Stimulated activated CD8-positive, alpha-beta memory T cell treated with anti-CD3 and anti-CD28 coated beads, Interleukin-15, amount 100 ng/mL, for 4 hours (primary cell): ENCODE measurements around the gene ZNF598.
A peak's percentile ranks its signal among the peaks of the same experiment; 100 is the strongest.

Experiments
- DNase-seq, 2 donors: peaks; one replicate each; pipeline ENCODE4 v3.0.0-alpha.2; 2020; ENCODE audit warnings: low read depth in 2 of 2

Gene ZNF598

GRCh38 chr16:2009791-2010510 is at the start of gene ZNF598:
TSS of gene ZNF598 (minus strand) at chr16:2009821.
- DNase-seq, result peak; percentile 48 to 58

- DNase-seq, result no peak
These were observed 49.3 kb upstream of the ZNF598 start for GRCh38 chr16:2058872-2059271.

DNA sequence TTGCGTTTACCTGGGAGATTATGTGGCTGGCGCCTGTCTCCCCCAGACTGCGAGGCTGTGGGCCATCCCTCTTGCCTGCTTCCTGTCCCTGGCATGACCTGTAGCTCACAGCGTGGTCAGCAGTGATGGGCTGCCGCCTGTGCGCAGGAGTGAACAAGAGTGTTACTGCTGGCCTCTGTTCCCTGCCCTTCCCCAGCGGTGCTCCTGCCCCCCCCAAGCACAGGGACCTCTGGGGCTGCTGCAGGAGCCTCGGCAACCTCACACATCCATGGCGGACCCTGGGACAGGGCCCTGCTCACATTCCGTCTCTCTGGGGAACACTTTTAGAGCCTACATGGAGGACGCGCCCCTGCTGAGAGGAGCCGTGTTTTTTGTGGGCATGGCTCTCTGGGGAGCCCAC is 48.8 kb upstream of the ZNF598 start:
- no peak for DNase-seq

- no peak for DNase-seq
These were observed 47.8 kb upstream of the ZNF598 start for GRCh38 chr16:2057438-2057837.

DNA sequence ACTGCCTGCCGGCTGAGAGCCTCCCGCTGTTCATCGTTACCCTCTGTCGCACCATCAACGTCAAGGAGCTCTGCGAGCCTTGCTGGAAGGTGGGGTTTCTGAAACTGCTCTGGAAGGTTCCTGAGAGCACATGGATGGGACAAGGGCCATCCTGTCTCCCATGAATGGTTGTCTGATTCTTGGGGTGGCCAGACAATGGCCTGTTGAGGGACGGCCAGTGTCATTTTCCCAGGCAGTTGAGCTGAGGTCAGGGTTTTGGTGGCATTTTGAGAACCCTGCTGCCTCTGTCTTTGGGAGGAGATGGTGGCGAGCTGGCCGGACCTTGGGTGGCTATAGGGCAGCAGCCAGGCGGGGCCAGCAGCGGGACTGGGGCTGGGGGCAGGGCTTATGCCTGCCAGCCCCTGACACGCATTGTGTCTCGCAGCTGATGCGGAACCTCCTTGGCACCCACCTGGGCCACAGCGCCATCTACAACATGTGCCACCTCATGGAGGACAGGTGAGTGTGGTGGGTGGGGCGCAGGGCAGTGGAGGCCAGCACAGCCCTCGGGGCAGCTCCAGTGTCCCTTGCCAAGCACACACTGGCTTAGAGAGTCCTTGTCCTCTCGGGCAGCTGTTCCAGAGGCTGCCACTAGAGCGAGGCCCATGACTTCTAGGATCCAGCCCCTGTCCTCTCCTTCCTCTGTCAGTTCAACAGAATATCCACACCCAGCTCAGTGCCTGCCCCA is 47.2 kb upstream of the ZNF598 start:
- no peak for DNase-seq

- DNase-seq, result no peak
These were observed 46.5 kb upstream of the ZNF598 start for GRCh38 chr16:2056077-2056476.

DNA sequence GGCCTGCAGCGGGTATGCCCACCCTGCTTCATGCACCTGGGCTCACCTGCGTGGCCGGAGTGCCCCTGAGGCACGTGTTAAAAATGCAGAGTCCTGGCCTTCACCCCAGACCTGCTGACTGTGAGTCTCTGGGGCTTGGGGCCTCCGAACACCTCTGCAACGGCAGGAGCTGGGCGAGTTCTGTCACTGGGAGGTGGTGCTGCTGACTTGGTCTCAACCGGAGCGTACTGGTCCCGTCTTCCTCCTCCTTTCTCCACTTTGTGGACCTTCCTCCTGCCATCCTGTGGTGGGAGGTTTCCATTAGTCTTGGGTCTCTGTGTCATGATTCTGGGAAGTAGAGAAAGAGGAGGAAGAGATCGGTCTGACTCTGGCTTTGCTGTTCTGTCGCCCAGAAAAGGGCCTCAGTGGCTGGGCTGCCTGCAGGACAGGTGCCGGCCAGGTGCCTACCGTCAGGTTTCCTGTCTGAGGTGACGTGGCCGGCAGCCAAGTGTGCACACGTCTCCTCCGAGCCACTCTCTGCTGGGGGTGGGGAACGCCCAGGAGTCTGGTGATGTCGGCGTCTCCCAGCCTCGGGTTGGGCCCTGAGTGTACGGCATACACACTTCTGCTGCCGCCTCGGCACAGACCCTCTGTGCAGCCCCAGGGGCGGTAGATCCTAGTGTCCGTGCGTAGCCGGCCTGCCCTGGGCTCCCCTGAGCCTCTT is 45.1 kb upstream of the ZNF598 start:
- DNase-seq, result no peak

DNA sequence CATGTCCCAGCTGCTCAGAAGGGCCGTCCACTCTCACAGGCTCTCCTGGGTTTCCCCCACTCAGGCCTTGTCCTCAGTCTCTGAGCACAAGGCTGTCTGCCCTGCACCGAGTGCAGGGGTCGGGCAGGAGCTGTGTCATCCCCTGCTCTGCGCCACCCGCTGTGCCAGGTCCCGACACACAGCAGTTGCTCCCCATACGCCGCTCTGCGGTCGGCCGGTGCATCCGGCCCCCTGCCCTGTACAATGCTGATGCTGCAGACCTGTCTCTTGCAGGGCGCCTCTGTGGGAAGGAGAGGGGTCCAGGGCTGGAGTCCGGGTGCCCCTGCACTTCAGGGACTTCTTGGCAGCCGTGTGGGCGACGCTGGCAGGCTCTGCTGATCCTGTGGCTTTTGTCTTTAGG is 44.3 kb upstream of the ZNF598 start:
- DNase-seq, result no peak

- DNase-seq, result no peak
These were observed 43.6 kb upstream of the ZNF598 start for GRCh38 chr16:2053211-2053610.

DNA sequence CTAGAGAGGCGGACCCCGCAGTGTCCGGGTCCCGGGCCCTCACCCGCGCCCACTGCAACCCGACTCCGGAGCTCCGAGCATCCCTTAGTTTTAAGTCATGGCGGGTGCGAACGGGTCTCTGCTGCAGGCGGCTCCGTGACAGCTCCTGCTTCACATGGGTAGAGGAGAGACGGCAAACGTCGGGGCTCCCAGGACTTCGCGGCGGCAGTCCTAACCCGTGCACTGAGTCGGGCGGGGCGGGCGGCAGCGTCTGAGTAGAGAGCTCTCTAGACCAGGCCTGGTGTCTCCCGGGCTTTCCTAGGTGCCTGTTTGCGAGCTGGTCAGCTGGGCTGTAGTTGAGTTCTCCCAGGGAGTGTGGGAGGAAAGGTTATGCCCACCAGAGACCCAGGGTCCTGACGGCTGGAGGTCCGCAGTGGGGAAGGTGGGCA is 38.5 kb upstream of the ZNF598 start:
- no peak for DNase-seq

GRCh38 chr16:2047330-2048115 is 37.9 kb upstream of the ZNF598 start, which contains the start of the genes NTHL1 and TSC2:
TSS of gene NTHL1 (minus strand) at chr16:2047834. CDS start at chr16:2047823, 11 bp downstream.
TSS of gene TSC2 (plus strand) at chr16:2047985. CDS start at chr16:2048616, 631 bp downstream.
- peak; percentile 85 to 87 for DNase-seq

DNA sequence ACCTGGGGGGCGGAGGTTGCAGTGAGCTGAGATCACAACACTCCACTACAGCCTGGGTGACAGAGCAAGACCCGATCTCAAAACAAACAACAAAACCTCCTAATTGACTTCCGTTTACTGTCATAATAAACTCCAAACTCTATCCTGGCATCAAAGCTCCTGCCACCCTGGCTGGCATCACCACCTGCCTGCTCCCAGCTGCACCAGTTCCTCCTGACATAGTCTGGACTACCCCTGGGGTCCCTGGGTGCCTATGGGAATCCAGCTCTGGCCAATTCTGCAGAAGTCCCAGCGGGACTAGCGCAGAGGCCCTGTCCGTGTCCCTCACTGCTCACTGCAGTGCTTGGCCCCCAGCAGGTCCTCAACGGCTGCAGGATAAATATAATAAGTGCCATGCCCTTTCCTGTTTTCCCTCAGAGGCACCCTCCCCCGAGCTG is 37.3 kb upstream of the ZNF598 start:
- no peak for DNase-seq

- DNase-seq, result no peak
These were observed 36.6 kb upstream of the ZNF598 start for GRCh38 chr16:2045965-2046892.

GRCh38 chr16:2044541-2044940 is 34.9 kb upstream of the ZNF598 start:
- no peak for DNase-seq

GRCh38 chr16:2043667-2044451 is 34.2 kb upstream of the ZNF598 start:
- no peak for DNase-seq

- no peak for DNase-seq
These were observed 33.5 kb upstream of the ZNF598 start for GRCh38 chr16:2042986-2043666.

DNA sequence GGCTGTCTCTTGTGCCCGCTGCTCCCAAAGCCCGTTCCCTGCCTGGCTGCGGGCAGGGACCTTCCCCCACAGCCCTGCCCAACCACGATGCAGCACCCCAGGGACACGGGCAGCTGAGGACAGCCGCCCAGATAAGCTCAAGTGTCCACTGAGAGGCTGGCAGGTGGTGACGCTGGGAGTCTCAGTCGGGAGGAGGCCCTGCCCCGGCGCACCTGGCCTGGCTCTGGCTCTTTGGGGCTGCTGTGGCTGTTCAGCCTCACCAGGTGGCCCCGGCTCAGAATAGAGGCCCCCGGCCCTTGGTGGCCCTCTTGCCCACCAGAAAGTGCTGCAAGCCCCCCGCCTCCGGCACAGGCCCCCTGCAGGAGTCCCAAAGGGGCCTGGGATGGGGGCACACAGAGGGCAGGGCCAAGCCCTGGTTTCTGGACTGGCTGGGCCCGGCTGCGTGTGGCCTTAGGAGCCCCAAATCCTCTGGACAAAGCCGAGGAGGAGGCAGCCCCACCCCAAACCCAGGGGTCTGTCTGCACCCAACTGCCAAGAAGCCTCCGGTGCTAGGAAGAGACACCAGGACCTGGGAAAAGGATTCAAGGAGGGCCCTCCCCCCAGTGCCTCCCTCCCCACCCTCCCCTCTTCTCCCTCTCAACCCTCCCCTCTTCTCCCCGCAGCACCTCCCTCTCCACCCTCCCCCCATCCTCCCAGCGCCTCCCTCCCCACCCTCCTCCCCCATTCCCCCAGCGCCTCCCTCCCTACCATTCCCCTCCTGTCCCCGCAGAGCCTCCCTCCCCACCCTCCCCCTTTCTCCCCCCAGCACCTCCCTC is 32.8 kb upstream of the ZNF598 start:
- no peak for DNase-seq

- DNase-seq, result no peak
These were observed 31.3 kb upstream of the ZNF598 start for GRCh38 chr16:2040787-2041522.
